H1 (cell line): Measurements from ENCODE around the gene MKLN1.

ENCODE experiments used
- JUN ChIP-seq: IDR thresholded peaks from 2 replicates; pipeline ENCODE4 v1.6.1; 2011; ENCODE audit warnings: low read depth, mild to moderate bottlenecking, improper control_type of control experiment, low read length
- TF ChIP-seq, protein P1 (sequence below): IDR thresholded peaks from 2 replicates; pipeline ENCODE4 v1.6.1; 2011; ENCODE audit warnings: low read length, improper control_type of control experiment

DNA sequence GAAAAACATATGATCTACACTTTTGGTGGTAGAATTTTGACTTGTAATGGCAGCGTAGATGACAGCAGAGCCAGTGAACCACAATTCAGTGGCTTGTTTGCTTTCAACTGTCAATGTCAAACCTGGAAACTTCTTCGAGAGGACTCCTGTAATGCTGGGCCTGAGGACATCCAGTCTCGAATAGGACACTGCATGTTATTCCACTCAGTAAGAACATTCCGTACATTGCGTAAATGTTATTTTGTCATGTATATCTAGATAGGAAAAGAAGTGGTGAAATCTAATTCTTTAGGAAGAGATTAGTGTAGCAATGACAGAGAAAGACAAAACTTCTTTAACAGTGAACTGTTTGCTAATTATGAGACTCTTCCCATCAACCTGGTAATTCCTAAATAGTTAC is 115.8 kb downstream of the MKLN1 start:
- TF ChIP-seq, protein P1, sequence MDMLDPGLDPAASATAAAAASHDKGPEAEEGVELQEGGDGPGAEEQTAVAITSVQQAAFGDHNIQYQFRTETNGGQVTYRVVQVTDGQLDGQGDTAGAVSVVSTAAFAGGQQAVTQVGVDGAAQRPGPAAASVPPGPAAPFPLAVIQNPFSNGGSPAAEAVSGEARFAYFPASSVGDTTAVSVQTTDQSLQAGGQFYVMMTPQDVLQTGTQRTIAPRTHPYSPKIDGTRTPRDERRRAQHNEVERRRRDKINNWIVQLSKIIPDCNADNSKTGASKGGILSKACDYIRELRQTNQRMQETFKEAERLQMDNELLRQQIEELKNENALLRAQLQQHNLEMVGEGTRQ, result no peak
- no peak for TF ChIP-seq JUN
